HepG2 (cell line): ENCODE data around the gene ORC4. TPM values are rescaled to one million over a fixed set of nuclear protein-coding genes. Genes with fewer than 3 reads are reported as not detected.

Experiments
- ARNTL ChIP-seq: sonication (generic); formaldehyde crosslinking; IDR thresholded peaks from 2 replicates; pipeline ENCODE4 v1.4.0; 2020; ENCODE audit warnings: mild to moderate bottlenecking, missing genetic modification reagents
- ELF4 ChIP-seq: sonication (generic); formaldehyde crosslinking; IDR thresholded peaks from 2 replicates; pipeline ENCODE4 v1.5.0; 2020; ENCODE audit warnings: missing genetic modification reagents, mild to moderate bottlenecking, moderate library complexity, borderline replicate concordance
- FOSL1 ChIP-seq: sonication (generic); formaldehyde crosslinking; IDR thresholded peaks from 2 replicates; pipeline ENCODE4 v1.9.0; 2021; ENCODE audit warnings: missing genetic modification reagents, borderline replicate concordance
- FUBP1 ChIP-seq: sonication (generic); formaldehyde crosslinking; IDR thresholded peaks from 2 replicates; pipeline ENCODE4 v1.5.1; 2020; ENCODE audit warnings: missing genetic modification reagents, mild to moderate bottlenecking, borderline replicate concordance
- GATA4 ChIP-seq: sonication (generic); IDR thresholded peaks from 2 replicates; pipeline ENCODE4 v1.6.1; 2016; ENCODE audit warnings: antibody characterized with exemption, low read depth, borderline replicate concordance
- HINFP ChIP-seq: sonication (generic); formaldehyde crosslinking; IDR thresholded peaks from 2 replicates; pipeline ENCODE4 v1.4.0; 2020; ENCODE audit warnings: low read depth, mild to moderate bottlenecking, missing genetic modification reagents
- HNRNPK ChIP-seq: fragments of 200-400 bp; formaldehyde crosslinking; IDR thresholded peaks from 2 replicates; pipeline ENCODE4 v1.6.1; 2018; ENCODE audit warnings: low read length, low read depth, moderate library complexity, mild to moderate bottlenecking; ENCODE audit not compliant: poor library complexity, severe bottlenecking
- MLXIP ChIP-seq: sonication (generic); formaldehyde crosslinking; IDR thresholded peaks from 2 replicates; pipeline ENCODE4 v1.9.0; 2021; ENCODE audit warnings: missing genetic modification reagents, borderline replicate concordance
- RORA ChIP-seq: sonication (generic); formaldehyde crosslinking; IDR thresholded peaks from 2 replicates; pipeline ENCODE4 v1.5.0; 2020; ENCODE audit warnings: mild to moderate bottlenecking, missing genetic modification reagents, moderate library complexity
- SOX5 ChIP-seq: IDR thresholded peaks from 2 replicates; pipeline ENCODE4 v1.6.1; 2016; ENCODE audit warnings: borderline replicate concordance
- SRY ChIP-seq: sonication (generic); formaldehyde crosslinking; IDR thresholded peaks from 2 replicates; pipeline ENCODE4 v1.8.0; 2022; ENCODE audit warnings: mild to moderate bottlenecking, missing genetic modification reagents
- TFDP2 ChIP-seq: sonication (generic); formaldehyde crosslinking; IDR thresholded peaks from 2 replicates; pipeline ENCODE4 v1.4.0; 2020; ENCODE audit warnings: missing genetic modification reagents
- UBTF ChIP-seq: sonication (generic); formaldehyde crosslinking; IDR thresholded peaks from 2 replicates; pipeline ENCODE4 v1.4.0; 2020; ENCODE audit warnings: mild to moderate bottlenecking, missing genetic modification reagents
- ZFP37 ChIP-seq: sonication (generic); formaldehyde crosslinking; IDR thresholded peaks from 2 replicates; pipeline ENCODE4 v1.4.0; 2020; ENCODE audit warnings: missing genetic modification reagents, borderline replicate concordance
- ZMAT3 ChIP-seq: sonication (generic); formaldehyde crosslinking; conservative IDR thresholded peaks from 2 replicates; pipeline ENCODE4 v1.7.0; 2021; ENCODE audit warnings: missing genetic modification reagents
- ZNF274 ChIP-seq: sonication (generic); formaldehyde crosslinking; IDR thresholded peaks from 2 replicates; pipeline ENCODE4 v1.5.1; 2020; ENCODE audit warnings: mild to moderate bottlenecking, missing genetic modification reagents
- ZNF446 ChIP-seq: sonication (generic); formaldehyde crosslinking; IDR thresholded peaks from 2 replicates; pipeline ENCODE4 v1.5.0; 2020; ENCODE audit warnings: mild to moderate bottlenecking, missing genetic modification reagents
- ZNF460 ChIP-seq: sonication (generic); formaldehyde crosslinking; IDR thresholded peaks from 2 replicates; pipeline ENCODE4 v1.5.1; 2020; ENCODE audit warnings: missing genetic modification reagents, mild to moderate bottlenecking, borderline replicate concordance
- ZNF672 ChIP-seq: sonication (generic); formaldehyde crosslinking; IDR thresholded peaks from 2 replicates; pipeline ENCODE4 v1.8.1; 2022; ENCODE audit warnings: missing genetic modification reagents
- ZNF720 ChIP-seq: sonication (generic); formaldehyde crosslinking; IDR thresholded peaks from 2 replicates; pipeline ENCODE4 v1.4.0; 2020; ENCODE audit warnings: missing genetic modification reagents
- polyA plus RNA-seq, 8 experiments: library from polyadenylated mRNA; depleted of rRNA in 3 of 8; stranded (reverse) in 7 of 8; unstranded in 1 of 8; fragments of >200 nt; fragmentation: Illumina TruSeq in 4 of 8; extraction: Trizol in 4 of 8; gene quantifications; 2 replicates each; pipeline versions ENCODE4 v1.2.1 to v1.2.3, GENCODE V29; 2011 to 2016; ENCODE audit warnings: low read depth in 4 of 8, missing spikeins in 1 of 8, mixed read lengths in 1 of 8; ENCODE audit not compliant: insufficient read depth in 1 of 8
- total RNA-seq, 5 experiments: library from RNA; depleted of rRNA; stranded (reverse); fragments of >200 nt; fragmentation: Illumina TruSeq; extraction: Trizol; gene quantifications; 2 replicates each; pipeline ENCODE4 v1.2.3, GENCODE V29; 2016; ENCODE audit warnings: low read depth in 1 of 5

The ORC4 gene
- total and polyA plus RNA-seq, 2 of the 13 experiments (the other 11 are each of a cell fraction or from before 2014, with no cell fraction given): 28.6 to 84.8 TPM

GRCh38 chr2:147927053-147927588 is 93.4 kb downstream of the ORC4 start (continued):
- TF ChIP-seq RORA (CRISPR knock-in tag) (no peak), UBTF (CRISPR knock-in tag) (0 out of 2 replicates have a peak, but pooled peaks have one; percentile 19), HINFP (CRISPR knock-in tag) (no peak), ZMAT3 (CRISPR knock-in tag) (no peak), ZFP37 (CRISPR knock-in tag) (no peak), GATA4 (no peak), MLXIP (CRISPR knock-in tag) (no peak), ELF4 (CRISPR knock-in tag) (0 out of 2 replicates have a peak, but pooled peaks have one; percentile 56), HNRNPK (no peak), ZNF446 (CRISPR knock-in tag) (no peak), ARNTL (CRISPR knock-in tag) (peak; percentile 71; the same call in 1 of the 2 replicates), ZNF672 (CRISPR knock-in tag) (no peak), FUBP1 (CRISPR knock-in tag) (no peak), SOX5 (CRISPR knock-in tag) (peak; percentile 100), TFDP2 (CRISPR knock-in tag) (no peak), ZNF460 (CRISPR knock-in tag) (no peak), ZNF274 (CRISPR knock-in tag) (no peak), FOSL1 (CRISPR knock-in tag) (no peak; the same call in 1 of the 2 replicates), ZNF720 (CRISPR knock-in tag) (no peak), SRY (CRISPR knock-in tag) (no peak)
